Keratinocyte (primary cell): ENCODE measurements around the gene NKAP.

ENCODE experiments used
- EZH2 ChIP-seq: IDR thresholded peaks from one replicate; pipeline ENCODE4 v1.6.1; 2012; ENCODE audit warnings: inconsistent platforms, mild to moderate bottlenecking, low read length, moderate library complexity
- TF ChIP-seq, protein P1 (sequence below), 3 experiments: IDR thresholded peaks in 1 of 3; conservative IDR thresholded peaks in 1 of 3; optimal IDR thresholded peaks in 1 of 3; 2 replicates in 2 of 3; 3 replicates in 1 of 3; pipeline versions ENCODE3 to v1.5.1; 2011; ENCODE audit warnings: low read length in 3 of 3, mild to moderate bottlenecking in 3 of 3, moderate library complexity in 2 of 3, control low read depth in 1 of 3, inconsistent platforms in 1 of 3; ENCODE audit not compliant: insufficient read depth in 2 of 3; ENCODE audit errors: extremely low read depth in 1 of 3

- TF ChIP-seq, protein P1, sequence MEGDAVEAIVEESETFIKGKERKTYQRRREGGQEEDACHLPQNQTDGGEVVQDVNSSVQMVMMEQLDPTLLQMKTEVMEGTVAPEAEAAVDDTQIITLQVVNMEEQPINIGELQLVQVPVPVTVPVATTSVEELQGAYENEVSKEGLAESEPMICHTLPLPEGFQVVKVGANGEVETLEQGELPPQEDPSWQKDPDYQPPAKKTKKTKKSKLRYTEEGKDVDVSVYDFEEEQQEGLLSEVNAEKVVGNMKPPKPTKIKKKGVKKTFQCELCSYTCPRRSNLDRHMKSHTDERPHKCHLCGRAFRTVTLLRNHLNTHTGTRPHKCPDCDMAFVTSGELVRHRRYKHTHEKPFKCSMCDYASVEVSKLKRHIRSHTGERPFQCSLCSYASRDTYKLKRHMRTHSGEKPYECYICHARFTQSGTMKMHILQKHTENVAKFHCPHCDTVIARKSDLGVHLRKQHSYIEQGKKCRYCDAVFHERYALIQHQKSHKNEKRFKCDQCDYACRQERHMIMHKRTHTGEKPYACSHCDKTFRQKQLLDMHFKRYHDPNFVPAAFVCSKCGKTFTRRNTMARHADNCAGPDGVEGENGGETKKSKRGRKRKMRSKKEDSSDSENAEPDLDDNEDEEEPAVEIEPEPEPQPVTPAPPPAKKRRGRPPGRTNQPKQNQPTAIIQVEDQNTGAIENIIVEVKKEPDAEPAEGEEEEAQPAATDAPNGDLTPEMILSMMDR (optimal IDR thresholded peaks at IDR 0.05 in 1 of 3, IDR thresholded peaks at IDR 0.05 in 1 of 3, conservative IDR thresholded peaks at IDR 0.05 in 1 of 3; ENCODE audit: extremely low read depth in 1 of 3, insufficient read depth in 2 of 3, low read length in 3 of 3) = no peak
- no peak for TF ChIP-seq EZH2
These were observed 39.9 kb upstream of the NKAP start for GRCh38 chrX:119983494-119983893.
